EH (cell line): ENCODE data around the gene FBN2.
A peak's percentile ranks its signal among the peaks of the same experiment; 100 is the strongest.

ENCODE experiments used
- DNase-seq: peaks from one replicate; pipeline ENCODE4 v3.0.0-alpha.2; 2015; ENCODE audit warnings: low read depth

FBN2 gene

DNA sequence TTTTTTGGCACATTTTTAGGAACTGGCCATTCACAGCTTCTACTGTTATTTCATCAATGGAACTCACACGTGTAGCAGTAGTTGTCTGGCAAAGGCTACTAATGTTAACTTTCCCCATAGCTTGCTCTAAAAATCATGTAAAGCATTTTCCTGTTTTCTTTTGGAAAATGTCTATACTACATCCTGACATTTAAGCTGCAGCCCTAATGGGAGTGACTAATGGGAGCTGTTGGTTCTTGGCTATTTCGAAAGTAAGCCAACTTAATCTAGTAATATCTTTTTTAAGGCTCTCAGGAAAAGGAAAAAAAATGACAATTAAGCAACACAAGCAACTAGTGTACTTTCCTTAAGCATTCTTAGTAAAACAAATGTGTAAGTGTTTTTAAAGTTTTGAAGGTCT lies 285.3 kb downstream of the FBN2 start:
- peak; percentile 60 for DNase-seq

DNA sequence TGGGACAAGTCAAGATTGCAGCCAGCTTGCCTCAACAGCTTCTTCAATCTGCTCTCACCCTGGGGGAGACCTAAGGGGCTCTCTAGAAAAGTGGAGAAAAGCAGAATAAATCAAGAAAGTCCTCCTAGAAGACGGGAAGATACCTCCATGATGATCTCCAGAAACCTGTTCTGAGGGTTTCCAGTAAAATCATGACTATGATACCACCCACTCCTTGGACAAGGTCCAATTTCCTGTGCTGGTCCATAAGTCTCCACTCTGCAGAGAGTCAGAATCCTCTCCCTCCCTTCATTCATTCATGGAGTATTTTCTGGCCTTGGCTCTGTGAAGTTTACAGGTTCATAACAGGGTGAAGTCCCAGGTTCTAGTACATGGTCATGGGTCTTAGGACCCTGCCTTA lies 285.8 kb downstream of the FBN2 start:
- DNase-seq = no peak

DNA sequence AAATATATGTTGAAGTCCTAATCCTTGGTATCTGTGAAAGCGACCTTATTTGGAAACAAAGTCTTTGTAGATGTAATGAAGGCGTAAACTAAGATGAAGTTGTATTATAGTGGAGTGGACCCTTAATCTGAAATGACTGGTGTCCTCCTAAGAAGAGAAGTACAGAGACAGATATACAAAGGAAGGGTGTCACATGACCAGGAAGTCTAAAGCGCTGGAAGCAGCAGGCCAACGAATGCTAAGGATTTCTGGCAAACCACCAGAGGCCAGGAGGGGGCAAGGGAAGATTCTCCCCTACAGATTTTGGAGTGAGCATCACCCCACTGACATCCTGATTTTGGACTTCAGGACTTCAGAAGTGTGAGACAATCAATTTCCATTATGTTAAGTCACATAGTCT lies 292.1 kb downstream of the FBN2 start:
- DNase-seq = no peak

DNA sequence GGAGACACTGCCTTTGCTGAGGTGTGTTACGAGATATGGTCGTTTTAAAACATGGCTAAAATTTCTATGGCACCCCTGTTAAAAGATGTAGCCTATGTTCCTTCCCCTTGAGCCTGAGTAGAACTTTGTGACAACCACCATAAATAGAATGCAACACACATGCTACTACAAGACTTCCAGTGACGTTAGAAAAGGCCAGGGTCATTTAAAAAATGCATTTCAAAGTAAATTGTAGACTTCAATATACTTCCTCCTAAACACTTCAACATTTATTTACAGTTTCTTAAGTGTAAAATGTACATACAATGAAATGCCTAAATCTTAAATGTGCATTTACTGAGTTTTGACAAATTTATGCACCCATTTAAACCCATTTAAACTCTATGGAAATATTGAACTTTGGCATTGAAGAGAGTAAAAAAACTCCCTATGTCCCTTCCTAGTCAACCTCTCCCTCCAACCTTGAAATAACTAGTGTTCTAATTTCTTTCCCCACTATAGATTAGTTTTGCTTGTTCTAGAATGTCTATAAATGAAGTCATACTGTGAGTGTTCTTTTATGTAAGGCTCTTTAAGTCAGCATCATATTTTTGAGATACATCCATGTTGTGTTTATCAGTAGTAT lies 294.0 kb downstream of the FBN2 start:
- DNase-seq = no peak

DNA sequence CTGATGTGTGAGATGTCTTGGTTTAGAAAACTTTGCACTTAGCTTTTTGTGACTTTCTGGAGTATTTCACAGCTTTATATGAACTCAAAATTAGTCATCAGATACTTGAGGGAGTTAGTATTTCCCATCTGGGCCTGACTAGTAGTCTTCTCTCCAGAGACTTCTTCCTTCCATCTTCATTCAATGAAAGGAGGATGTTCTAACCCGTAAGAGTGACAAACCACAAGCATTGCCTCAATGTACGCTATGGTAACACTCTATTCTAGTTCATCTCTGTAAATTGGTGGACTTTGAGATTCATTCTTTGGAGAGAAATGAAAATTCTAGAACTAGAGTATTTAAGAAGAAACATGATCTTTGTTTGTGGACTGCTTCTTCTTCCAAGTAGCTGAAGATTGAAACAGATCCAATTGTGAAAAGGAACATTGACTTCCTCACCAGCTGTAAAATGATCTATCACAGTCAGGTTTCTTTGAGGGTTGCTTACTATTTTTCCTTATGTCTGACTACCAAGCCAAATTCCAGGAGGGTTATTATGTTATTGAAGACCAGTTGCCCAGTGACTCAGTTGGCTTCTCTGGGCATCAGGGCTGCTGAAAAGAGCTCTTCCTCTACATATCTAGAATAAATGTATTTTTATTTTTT lies 296.9 kb downstream of the FBN2 start:
- DNase-seq = peak; percentile 34

DNA sequence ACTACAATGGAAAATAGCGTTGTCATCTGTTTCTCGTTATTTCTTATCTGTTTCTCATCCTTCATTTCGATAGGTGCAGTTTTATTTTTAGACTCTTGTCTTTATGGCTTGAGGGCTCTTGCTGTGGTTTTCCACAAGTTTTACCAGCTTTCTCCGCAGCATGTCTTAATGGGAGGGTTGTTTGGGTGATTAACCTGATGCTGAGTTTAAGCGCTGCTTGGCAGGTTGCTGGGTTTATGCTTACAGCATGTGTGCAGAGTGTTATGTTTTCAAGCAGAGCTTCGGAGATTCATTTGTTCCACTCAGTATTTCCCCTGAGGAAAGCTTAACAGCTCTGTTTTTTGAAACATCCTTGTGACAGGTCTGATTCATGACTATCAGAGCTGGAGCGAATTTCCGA lies 300.5 kb downstream of the FBN2 start:
- DNase-seq = peak; percentile 64

DNA sequence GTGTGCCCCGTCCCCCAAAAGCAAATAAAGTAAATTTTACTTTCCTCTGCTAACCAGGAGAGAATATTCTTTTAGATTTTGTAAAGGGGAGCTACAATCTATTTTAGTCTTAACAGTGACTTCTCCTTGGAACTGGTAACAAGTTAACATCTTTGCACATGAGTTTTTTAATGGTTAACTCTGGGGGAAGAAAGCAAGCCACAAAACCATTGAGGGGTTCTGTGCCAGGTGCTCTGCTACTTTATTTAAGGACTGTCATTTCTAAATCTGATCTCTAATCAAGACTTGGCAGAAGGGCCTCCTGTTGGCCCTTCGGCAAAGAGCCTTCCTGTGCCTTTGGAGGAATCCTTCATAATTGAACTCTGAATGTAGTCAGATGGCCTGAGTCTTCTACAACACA lies 301.0 kb downstream of the FBN2 start:
- DNase-seq = no peak

DNA sequence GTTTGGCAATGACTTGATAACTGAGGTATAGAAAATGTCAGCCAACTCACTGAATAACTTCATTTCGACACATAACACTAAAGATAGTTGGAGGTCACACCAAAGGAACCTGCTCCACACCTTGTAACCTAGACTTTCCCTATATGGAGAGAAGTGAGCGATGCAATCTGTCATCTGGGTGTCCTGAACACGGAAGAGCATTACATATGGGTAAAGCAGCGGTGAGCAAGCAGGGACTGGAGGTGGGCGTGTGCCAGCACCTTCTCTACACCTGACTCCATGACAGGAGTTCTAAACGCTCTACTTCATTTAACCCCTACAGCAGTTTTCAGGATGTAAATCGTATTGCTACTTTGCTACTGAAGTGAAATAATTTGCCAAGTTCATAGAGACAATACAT lies 301.7 kb downstream of the FBN2 start:
- DNase-seq = no peak

DNA sequence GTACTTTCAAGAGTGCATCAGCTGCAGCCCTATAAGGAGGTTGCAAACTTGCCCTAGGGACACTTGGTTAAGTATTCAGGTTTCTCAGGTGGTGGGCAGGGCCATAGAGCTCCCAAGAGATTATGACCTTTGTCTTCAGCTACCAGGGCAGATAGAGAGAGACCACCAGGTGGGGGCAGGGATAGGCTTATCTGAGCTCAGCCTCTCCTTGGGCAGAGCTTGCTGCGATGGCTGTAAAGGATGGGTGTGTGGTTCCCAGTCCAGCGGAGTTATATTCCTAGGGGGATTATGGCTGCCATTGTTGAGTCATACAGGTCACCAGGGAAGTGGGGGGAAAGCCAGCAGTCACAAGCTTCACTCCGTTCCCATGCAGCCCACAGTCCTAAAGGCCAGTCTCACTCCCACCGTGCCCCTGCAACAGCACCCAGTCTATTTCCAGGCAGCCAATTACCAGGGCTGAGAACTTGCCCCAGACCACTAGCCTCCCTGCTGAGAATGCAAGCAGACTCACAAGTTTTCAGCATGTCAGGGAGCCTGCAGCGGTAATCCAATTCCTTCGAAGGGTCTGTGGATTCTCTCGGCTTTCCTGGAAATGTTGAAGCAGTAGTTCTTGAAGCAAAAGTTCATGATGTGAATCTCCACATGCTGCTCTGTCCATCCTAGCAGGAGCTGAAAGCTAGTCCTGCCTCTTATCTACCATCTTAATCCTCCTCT lies 303.0 kb downstream of the FBN2 start:
- DNase-seq = no peak

DNA sequence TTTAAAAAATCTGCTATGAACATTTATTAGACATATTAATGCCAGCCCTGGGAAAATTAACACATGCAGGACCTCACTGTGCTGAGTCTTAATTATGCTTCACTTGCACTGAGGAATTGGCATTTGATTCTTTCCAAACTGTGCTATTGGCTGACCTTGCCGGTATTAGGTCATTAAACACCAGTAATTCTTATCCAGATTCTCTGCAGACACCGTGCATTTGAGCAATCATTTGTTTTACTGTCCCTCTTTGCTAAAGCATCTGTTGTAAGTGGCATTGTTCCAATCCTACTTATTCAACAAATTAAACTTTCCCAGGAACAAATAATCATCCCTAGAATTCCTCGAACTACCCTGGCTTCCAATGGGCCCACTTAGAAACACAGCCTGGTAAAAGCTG lies 309.5 kb downstream of the FBN2 start:
- peak; percentile 63 for DNase-seq

DNA sequence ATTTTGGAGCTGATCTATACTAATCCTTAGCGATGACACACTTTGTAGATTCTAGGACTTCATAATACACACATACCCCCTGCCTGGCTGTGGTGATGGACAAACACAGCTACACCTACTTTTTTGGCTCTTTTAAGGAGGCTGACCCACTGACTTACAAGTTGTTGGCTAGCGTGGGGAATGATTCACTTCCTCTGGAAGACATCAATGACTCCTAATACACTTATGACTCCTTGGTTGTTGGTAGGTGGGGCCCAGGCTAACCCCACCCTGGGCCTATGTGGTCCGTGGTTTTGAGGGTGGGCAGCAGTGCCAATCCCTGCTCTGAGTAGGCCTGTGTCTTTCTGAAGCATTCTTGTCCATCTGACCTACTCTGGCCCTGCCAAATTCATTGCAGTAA lies 310.0 kb downstream of the FBN2 start:
- DNase-seq = peak; percentile 80

DNA sequence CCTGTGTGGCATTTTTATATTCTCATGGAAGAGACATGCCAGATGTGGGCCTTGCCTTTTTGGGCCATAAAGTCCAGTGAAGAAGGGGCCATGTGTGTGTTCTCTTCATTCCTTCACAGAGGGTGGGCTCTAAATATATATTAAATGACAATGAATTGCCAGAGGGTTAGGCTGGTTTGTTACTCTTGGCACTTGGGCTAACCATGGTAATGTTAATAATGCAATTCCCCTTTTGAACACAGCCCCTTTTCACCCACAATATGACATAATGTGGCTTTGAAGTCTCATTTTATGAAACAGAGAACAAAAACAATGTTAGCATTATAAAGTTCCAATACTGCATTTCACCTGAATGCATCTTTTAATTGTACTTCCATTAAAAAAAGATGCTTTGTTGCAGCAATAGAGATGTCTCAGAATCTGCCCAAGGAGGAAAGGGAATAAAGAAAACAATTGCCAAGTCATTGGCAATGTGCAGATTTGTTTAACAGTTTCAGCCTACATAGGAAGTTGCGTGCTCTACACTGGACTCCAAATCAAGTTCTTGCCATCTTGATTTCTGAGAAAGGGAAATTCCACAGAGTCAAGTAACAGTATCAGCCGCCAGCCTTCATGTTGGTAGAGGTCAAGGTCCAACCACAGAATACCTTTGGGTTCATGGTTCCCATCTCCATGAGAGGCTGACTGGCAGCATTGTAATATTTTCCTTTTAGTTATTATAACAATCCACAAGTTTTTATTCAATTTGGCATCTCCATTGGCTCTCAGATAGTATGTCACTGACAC lies 312.6 kb downstream of the FBN2 start:
- DNase-seq = no peak

DNA sequence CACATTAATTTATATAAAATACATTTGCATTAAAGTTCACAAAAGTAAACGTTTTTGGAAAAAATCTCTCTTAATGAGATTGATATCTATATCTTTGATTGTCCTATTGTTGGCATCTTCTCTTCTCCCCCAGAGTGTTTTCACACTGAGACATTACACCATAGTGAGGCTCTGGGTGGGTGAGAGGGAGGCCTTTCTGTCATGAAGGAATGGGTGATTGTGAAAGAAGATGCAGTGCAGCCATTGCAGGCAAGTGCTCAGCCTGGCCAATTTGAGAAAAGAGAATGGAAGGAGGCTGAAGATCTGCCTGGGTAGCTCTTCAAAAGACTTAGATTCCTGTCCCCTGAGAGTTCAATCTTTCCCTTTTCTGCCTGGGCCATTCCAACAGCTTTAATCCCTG lies 313.7 kb downstream of the FBN2 start:
- DNase-seq = no peak

DNA sequence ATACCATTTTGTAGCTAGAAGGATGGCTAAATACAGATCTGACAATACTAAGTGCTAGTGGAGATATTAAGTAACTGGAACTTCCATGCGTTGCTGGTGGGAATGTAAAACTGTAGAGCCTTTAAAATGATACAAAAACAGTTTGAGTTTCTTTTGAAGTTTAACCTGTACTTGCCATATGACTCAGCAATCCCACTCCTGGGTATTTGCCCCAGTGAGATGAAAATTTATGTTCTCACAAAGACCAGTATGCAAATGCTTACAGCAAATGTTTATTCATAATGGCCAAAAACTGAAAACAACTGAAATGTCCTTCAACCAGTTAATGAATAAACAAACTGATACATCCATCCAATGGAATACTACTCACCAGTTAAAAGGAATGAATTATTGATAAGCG lies 317.2 kb downstream of the FBN2 start:
- no peak for DNase-seq

DNA sequence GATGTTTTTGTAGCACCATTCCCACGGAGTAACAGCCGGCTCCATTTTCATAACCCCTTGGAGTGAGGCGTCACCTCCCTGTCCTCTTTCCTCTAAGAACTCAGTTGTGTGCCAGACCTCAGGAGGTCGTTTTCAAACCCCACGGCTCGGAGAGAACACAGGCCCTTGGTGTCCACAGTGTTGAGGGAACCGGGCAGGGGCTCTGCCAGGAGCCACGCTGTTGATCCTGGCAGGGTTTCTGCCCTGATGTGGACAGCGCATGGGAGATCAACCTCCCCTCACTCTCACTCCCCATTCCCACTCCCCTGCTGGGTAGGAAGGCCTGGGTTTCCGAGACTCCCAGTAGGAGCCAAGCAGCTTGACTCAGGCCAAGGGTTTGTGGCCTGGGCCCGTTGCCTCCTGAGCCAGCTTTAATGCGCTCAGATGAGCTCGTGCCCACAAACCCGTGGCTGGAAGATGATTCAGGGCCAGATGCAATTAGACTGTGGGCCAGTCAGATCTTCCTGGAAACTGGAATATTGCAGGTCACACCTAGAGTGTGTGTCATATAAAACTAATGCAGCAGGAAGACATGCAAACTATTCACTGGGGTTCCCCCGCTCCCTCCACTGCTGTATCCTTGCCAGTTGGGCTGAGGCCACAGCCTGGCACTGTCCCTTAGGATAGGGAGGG lies 321.0 kb downstream of the FBN2 start:
- peak; percentile 80 for DNase-seq

DNA sequence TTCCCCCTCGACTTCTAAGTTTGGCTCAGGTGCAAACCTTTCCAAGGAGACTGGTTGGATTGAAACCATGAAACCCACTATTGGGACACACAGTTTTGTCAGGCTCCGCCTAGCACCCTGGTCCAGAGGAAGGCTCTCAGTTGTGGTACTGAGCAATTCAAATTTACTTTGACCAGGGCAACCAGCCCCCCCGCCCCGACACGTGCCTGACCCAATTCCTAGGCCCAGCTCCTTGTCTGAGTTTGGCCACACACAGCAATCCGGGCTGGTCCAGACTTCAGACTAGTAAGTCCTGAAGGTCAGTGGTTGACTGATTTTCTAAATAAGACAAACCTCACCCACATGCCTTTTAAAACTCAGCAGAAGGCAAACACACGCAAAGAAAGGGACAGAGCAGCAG lies 321.8 kb downstream of the FBN2 start:
- no peak for DNase-seq

DNA sequence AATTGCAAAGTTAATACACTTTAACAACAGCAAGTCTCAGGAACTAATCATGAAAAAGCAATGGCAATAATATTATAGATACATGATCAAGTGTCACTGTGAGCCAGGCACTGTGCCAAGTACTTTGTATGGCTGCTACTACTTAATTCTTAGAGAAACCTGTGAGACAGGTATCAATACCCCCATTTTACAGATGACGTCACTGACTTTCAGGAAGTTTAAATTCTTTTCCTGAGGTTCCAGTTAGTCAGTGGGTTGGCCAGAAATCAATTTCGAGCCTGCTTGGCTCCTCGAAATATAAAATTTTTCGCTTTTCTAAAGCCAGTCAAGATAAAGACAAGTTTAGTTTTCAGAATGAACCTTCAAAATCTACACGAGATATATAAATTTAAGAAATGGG lies 324.2 kb downstream of the FBN2 start:
- DNase-seq = no peak

DNA sequence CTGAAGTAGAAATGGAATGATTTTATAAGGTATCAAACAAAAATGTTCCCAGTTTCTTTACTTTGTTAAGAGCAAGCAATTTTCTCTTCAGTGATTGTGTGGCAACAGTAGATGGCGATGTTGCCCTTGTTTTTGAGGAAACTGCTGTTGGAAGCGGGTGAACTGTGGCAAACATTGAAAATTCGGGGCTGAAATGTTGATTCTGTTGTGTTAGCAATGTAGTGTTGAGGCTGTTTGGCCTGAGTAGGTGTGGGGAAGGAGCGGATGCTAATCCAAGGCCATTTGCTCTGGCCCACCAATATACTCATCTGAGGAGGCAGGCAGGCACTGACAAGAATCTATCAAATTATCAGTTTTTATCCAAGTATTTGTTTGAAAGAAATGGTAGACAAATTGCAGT lies 324.7 kb downstream of the FBN2 start:
- peak; percentile 70 for DNase-seq

DNA sequence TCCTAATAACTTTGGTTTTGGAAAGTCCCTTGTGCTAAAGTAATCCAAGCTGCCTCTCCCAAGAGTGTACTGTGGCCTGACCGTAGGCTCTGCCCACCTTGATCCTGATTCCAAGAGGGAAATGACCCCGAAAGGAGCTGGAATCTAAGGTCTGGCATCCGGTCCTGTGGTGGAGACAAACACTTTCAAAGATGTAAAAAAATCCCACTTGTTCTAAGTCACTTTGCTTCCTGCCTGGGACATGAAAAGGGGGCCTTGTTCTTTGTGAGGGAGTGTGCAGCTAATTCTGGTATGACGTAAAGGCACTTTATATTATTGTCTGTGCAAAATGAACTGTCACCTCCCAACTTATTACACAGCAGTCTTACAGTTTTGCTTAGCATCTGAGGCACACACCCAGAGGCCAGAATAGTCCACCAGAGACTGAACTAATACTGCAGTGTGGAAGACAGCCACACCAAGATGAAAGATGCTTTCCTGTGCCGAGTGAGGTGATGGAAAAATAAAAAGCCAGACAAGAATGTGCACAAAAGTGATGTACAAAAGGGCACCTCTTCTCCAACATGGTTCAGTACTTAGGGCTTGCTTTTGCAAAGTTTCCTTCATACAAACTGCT lies 325.7 kb downstream of the FBN2 start:
- no peak for DNase-seq

DNA sequence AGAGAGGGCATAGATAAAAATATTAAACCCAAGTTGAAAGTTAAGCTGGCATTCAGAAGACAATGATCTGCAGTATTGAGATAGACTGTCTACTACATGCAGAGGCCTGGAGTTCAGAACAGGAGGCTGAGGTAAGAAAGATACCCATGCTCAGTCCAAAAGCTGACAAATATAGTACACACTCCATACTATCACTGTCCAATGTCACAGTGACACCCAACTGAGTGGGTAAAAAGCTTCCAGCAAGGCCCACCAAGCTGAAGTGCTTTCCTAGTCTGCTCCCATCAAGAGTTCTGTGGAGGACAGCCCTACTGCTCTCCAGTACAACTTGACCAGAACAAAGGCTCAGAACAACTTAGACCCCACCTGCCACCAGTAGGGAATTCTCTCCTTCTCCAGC lies 329.6 kb downstream of the FBN2 start:
- no peak for DNase-seq
